HG03103 (cell line): Measurements from ENCODE around the gene LGALS4.
"Not testable (repeated sequence)": the region's sequence is repeated elsewhere in the genome, so short reads cannot be mapped to it uniquely, and the experiment has no call there.

Source experiments
- ATAC-seq: cut with Tn5 transposase; IDR thresholded peaks from one replicate; pipeline ENCODE4 v1.9.1; 2021; ENCODE audit warnings: low read depth; ENCODE audit not compliant: unreplicated experiment

Gene LGALS4

GRCh38 chr19:38825936-38826335, 13.2 kb upstream of the LGALS4 start:
- ATAC-seq: not testable (repeated sequence)

- ATAC-seq: not testable (repeated sequence)
Measured at GRCh38 chr19:38821230-38821825, 8.6 kb upstream of the LGALS4 start.

- no peak for ATAC-seq
Measured at GRCh38 chr19:38819231-38819920, 6.6 kb upstream of the LGALS4 start.

- no peak for ATAC-seq
Measured at GRCh38 chr19:38817081-38817480, 4.3 kb upstream of the LGALS4 start.

GRCh38 chr19:38816131-38816750, 3.5 kb upstream of the LGALS4 start:
- no peak for ATAC-seq

- no peak for ATAC-seq
Measured at GRCh38 chr19:38815059-38816001, 2.6 kb upstream of the LGALS4 start.

GRCh38 chr19:38813932-38814331, 1.2 kb upstream of the LGALS4 start:
- ATAC-seq: not testable (repeated sequence)

GRCh38 chr19:38813323-38813722, 578 bp upstream of the LGALS4 start:
- ATAC-seq: no peak

- ATAC-seq: no peak
Measured at GRCh38 chr19:38812009-38812840, 520 bp downstream of the LGALS4 start.

- ATAC-seq: no peak
Measured at GRCh38 chr19:38809592-38810252, 3.0 kb downstream of the LGALS4 start.

GRCh38 chr19:38808741-38809140, 4.0 kb downstream of the LGALS4 start:
- ATAC-seq: no peak

GRCh38 chr19:38807374-38808098, 5.2 kb downstream of the LGALS4 start:
- not testable (repeated sequence) for ATAC-seq

GRCh38 chr19:38806371-38806770, 6.4 kb downstream of the LGALS4 start:
- no peak for ATAC-seq

GRCh38 chr19:38805180-38805579, 7.6 kb downstream of the LGALS4 start:
- ATAC-seq: no peak

GRCh38 chr19:38803543-38803942, 9.2 kb downstream of the LGALS4 start:
- ATAC-seq: no peak

GRCh38 chr19:38801359-38802095, 11.2 kb downstream of the LGALS4 start:
- ATAC-seq: no peak

GRCh38 chr19:38800577-38801347, 12.0 kb downstream of the LGALS4 start:
- no peak for ATAC-seq
